Osteoblast (primary cell): Measurements from ENCODE around the gene SLC9A1. TPM values are rescaled to one million over a fixed set of nuclear protein-coding genes. Genes with fewer than 3 reads are reported as not detected.

Experiments
- DNase-seq: peaks from one replicate; pipeline ENCODE4 v3.0.0; 2011; ENCODE audit warnings: low spot score, mixed read lengths; ENCODE audit not compliant: insufficient read length; ENCODE audit errors: missing footprints
- H2AFZ ChIP-seq: 2 replicates; pipeline ENCODE4 v1.6.0; 2011; ENCODE audit warnings: mild to moderate bottlenecking, low read length
- H3K27ac ChIP-seq: 2 replicates; pipeline ENCODE4 v1.5.1; 2011; ENCODE audit warnings: mild to moderate bottlenecking, low read depth, low read length, moderate library complexity
- H3K27me3 ChIP-seq: 2 replicates; pipeline ENCODE4 v1.6.0; 2012; ENCODE audit warnings: mild to moderate bottlenecking, control low read depth, inconsistent platforms, low read length, moderate library complexity; ENCODE audit not compliant: insufficient read depth
- H3K36me3 ChIP-seq: 2 replicates; pipeline ENCODE4 v1.5.1; 2011; ENCODE audit warnings: mild to moderate bottlenecking, low read length, control low read depth, moderate library complexity; ENCODE audit not compliant: insufficient read depth
- H3K4me1 ChIP-seq: 2 replicates; pipeline ENCODE4 v1.5.1; 2011; ENCODE audit warnings: mild to moderate bottlenecking, low read length, control low read depth, moderate library complexity; ENCODE audit not compliant: insufficient read depth
- H3K4me2 ChIP-seq: 2 replicates; pipeline ENCODE4 v1.6.0; 2011; ENCODE audit warnings: mild to moderate bottlenecking, low read length; ENCODE audit not compliant: insufficient read depth
- H3K4me3 ChIP-seq: fragments of 200-600 bp; sonication (generic); 3 replicates; pipeline ENCODE4 v1.5.1; 2012; ENCODE audit warnings: mild to moderate bottlenecking, low read length, inconsistent platforms; ENCODE audit not compliant: insufficient read depth
- H3K79me2 ChIP-seq: 2 replicates; pipeline ENCODE4 v1.6.0; 2012; ENCODE audit warnings: mild to moderate bottlenecking, low read length, control low read depth, inconsistent platforms; ENCODE audit not compliant: insufficient read depth
- H3K9me3 ChIP-seq: 2 replicates; pipeline ENCODE4 v1.5.1; 2011; ENCODE audit warnings: low read depth, low read length, control low read depth
- H4K20me1 ChIP-seq: 2 replicates; pipeline ENCODE4 v1.6.0; 2012; ENCODE audit warnings: mild to moderate bottlenecking, low read length, control low read depth; ENCODE audit not compliant: insufficient read depth
- total RNA-seq: library from RNA; depleted of rRNA; stranded (reverse); fragments of >200 nt; gene quantifications from 2 replicates; pipeline ENCODE4 v1.2.3, GENCODE V29; 2012
- TF ChIP-seq, protein P1 (sequence below): IDR thresholded peaks from 2 replicates; pipeline ENCODE4 v1.5.1; 2011; ENCODE audit warnings: mild to moderate bottlenecking, low read depth, low read length, moderate library complexity; ENCODE audit errors: extremely low read depth

SLC9A1 gene
- total RNA-seq, 1 donor, result 7.6 TPM

DNA sequence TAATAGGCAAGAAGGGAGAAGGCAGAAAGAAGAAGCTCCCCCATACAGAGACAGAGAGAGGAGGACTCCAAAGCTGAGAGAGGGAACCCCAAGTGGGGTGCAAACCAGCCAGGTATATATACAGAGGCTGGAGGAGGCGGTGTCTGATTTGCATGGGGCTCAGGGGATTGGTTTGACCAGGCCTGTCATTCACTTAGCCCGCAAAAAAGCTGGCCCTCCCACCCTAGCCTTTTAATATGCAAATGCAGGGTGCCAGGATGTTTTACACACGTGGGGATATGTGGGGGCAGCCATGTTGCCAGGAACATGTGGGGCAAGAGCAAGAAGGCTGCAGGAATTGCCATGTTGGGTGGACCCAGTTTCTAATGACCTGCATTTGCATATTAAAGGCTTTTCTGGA, 105.3 kb downstream of the SLC9A1 start:
- no peak for DNase-seq
- no peaks in the 10 kb centered on the region for H3K9me3 ChIP-seq
- H2AFZ ChIP-seq, result no peak overlapping the region
- no peaks in the 10 kb centered on the region for H3K79me2 ChIP-seq
- H4K20me1 ChIP-seq, result no peaks in the 10 kb centered on the region
- no peaks in the 10 kb centered on the region for H3K36me3 ChIP-seq
- no peak overlapping the region for H3K27ac ChIP-seq
- peaks cover 7% of the 10 kb centered on the region for H3K4me1 ChIP-seq
- TF ChIP-seq, protein P1, sequence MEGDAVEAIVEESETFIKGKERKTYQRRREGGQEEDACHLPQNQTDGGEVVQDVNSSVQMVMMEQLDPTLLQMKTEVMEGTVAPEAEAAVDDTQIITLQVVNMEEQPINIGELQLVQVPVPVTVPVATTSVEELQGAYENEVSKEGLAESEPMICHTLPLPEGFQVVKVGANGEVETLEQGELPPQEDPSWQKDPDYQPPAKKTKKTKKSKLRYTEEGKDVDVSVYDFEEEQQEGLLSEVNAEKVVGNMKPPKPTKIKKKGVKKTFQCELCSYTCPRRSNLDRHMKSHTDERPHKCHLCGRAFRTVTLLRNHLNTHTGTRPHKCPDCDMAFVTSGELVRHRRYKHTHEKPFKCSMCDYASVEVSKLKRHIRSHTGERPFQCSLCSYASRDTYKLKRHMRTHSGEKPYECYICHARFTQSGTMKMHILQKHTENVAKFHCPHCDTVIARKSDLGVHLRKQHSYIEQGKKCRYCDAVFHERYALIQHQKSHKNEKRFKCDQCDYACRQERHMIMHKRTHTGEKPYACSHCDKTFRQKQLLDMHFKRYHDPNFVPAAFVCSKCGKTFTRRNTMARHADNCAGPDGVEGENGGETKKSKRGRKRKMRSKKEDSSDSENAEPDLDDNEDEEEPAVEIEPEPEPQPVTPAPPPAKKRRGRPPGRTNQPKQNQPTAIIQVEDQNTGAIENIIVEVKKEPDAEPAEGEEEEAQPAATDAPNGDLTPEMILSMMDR, result no peak
- H3K27me3 ChIP-seq, result no peaks in the 10 kb centered on the region
- H3K4me3 ChIP-seq, result no peak overlapping the region
- no peak overlapping the region for H3K4me2 ChIP-seq

DNA sequence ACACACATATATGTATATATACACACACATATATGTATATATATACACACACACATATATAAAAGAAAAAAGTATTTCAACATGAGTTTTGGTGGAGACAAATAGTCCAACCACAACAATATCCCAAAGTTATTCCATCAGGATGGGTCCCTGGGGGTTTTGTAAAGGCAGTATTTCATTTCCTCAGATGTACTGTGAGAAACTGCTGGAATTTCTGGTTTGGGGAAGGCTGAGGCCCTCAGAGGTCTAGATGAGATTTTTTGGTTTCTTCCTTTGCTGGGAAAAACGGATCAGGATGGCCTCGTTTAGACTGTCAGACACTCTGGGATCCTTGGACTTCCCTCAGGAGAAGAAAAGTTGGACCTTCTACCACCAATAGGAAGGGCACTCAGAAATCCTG, 105.8 kb downstream of the SLC9A1 start:
- DNase-seq, result no peak
- Histone ChIP-seq H3K79me2 (no peaks in the 10 kb centered on the region), H3K36me3 (no peaks in the 10 kb centered on the region), H4K20me1 (no peaks in the 10 kb centered on the region), H3K4me3 (no peak overlapping the region), H3K27me3 (no peaks in the 10 kb centered on the region), H2AFZ (no peak overlapping the region), H3K4me1 (peaks cover 7% of the 10 kb centered on the region), H3K4me2 (no peak overlapping the region), H3K9me3 (no peaks in the 10 kb centered on the region), H3K27ac (no peak overlapping the region)
- TF ChIP-seq, protein P1, result no peak

Other genes with a start within 250 kb of the SLC9A1 start
- gene NR0B2, start 241.2 kb downstream of the SLC9A1 start, total RNA-seq, result not detected in 2 replicates
- gene NUDC, start 233.4 kb downstream of the SLC9A1 start, total RNA-seq, result 15.9 and 17.4 TPM in 2 replicates
- not detected in 2 replicates for gene KDF1, start 194.7 kb downstream of the SLC9A1 start, total RNA-seq
- gene TRNP1, start 161.4 kb downstream of the SLC9A1 start, total RNA-seq, result 6.5 TPM in 2 replicates
- 10.0 and 11.2 TPM in 2 replicates for gene TENT5B, start 142.3 kb downstream of the SLC9A1 start, total RNA-seq
- 30.9 and 34.4 TPM in 2 replicates for gene WDTC1, start 79.5 kb upstream of the SLC9A1 start, total RNA-seq
- gene TMEM222, start 167.0 kb upstream of the SLC9A1 start, total RNA-seq, result 23.9 and 30.4 TPM in 2 replicates
- under 0.01 TPM in 1 of 2 replicates, not detected in the other for gene SYTL1, start 186.9 kb upstream of the SLC9A1 start, total RNA-seq
- 25.7 and 29.8 TPM in 2 replicates for gene MAP3K6, start 211.8 kb upstream of the SLC9A1 start, total RNA-seq
- gene FCN3, start 219.7 kb upstream of the SLC9A1 start, total RNA-seq, result not detected in 2 replicates
- not detected in 2 replicates for gene CD164L2, start 228.2 kb upstream of the SLC9A1 start, total RNA-seq
- under 0.01 and 0.36 TPM in 2 replicates for gene GPR3, start 237.5 kb upstream of the SLC9A1 start, total RNA-seq